CD4-positive, alpha-beta T cell (primary cell): ENCODE results near the gene TCEA2. TPM values are rescaled to one million over a fixed set of nuclear protein-coding genes. Genes with fewer than 3 reads are reported as not detected.

ENCODE experiments used
- ATAC-seq: fragments of 200-7000 bp; cut with Tn5 transposase; one replicate; pipeline ENCODE4 v1.10.0; 2022; ENCODE audit warnings: mild to moderate bottlenecking; ENCODE audit not compliant: poor library complexity
- CTCF ChIA-PET: fragments of 350-600 bp; sonication (Branson Sonifier 250); formaldehyde crosslinking; loops from one replicate; lab custom pipeline; 2021; ENCODE audit warnings: antibody characterized with exemption, inconsistent platforms; lab: Charles Lee
- POLR2A ChIA-PET: fragments of 350-600 bp; sonication (Branson Sonifier 250); formaldehyde crosslinking; loops from one replicate; lab custom pipeline; 2021; ENCODE audit warnings: antibody characterized with exemption, inconsistent platforms; lab: Charles Lee
- DNase-seq, 14 experiments: peaks; one replicate each; pipeline ENCODE4 v3.0.0-alpha.2; 2013 to 2020; ENCODE audit warnings: mixed read lengths in 2 of 14
- H3K27ac ChIP-seq, 2 donors: one replicate each; pipeline versions ENCODE4 v1.5.1 to v1.7.0; 2013; ENCODE audit warnings: low read length in 2 of 2, low read depth in 1 of 2, mild to moderate bottlenecking in 1 of 2
- H3K27me3 ChIP-seq, 2 experiments: 1 replicate in 1 of 2; 2 replicates in 1 of 2; pipeline versions ENCODE4 v1.6.1 to v1.7.0; 2013; ENCODE audit warnings: low read length in 2 of 2, control low read depth in 1 of 2, mild to moderate bottlenecking in 1 of 2, moderate library complexity in 1 of 2; ENCODE audit not compliant: insufficient read depth in 2 of 2, control insufficient read depth in 1 of 2
- H3K36me3 ChIP-seq: one replicate; pipeline ENCODE4 v1.6.1; 2013; ENCODE audit warnings: low read length, control low read depth; ENCODE audit not compliant: insufficient read depth
- H3K4me1 ChIP-seq: one replicate; pipeline ENCODE4 v1.6.1; 2013; ENCODE audit warnings: low read length, control low read depth; ENCODE audit not compliant: insufficient read depth
- H3K4me3 ChIP-seq: one replicate; pipeline ENCODE4 v1.5.1; 2013; ENCODE audit warnings: mild to moderate bottlenecking, low read length, moderate library complexity
- H3K9me3 ChIP-seq, 2 experiments: 1 replicate in 1 of 2; 2 replicates in 1 of 2; pipeline versions ENCODE4 v1.6.1 to v1.7.0; 2013; ENCODE audit warnings: low read length in 2 of 2, mild to moderate bottlenecking in 2 of 2, control low read depth in 1 of 2, moderate library complexity in 1 of 2; ENCODE audit not compliant: control insufficient read depth in 1 of 2, insufficient read depth in 1 of 2
- H3K27ac Mint-ChIP-seq: one replicate; pipeline ENCODE4 v1.8.0; 2020; ENCODE audit warnings: mixed read lengths
- H3K27me3 Mint-ChIP-seq: one replicate; pipeline ENCODE4 v1.8.0; 2021; ENCODE audit warnings: mixed read lengths
- H3K36me3 Mint-ChIP-seq: one replicate; pipeline ENCODE4 v1.8.0; 2021; ENCODE audit warnings: low read depth, mixed read lengths
- H3K4me1 Mint-ChIP-seq: one replicate; pipeline ENCODE4 v1.8.0; 2021; ENCODE audit warnings: low read depth, mixed read lengths
- H3K4me3 Mint-ChIP-seq: one replicate; pipeline ENCODE4 v1.8.0; 2020; ENCODE audit warnings: mild to moderate bottlenecking, mixed read lengths
- H3K9me3 Mint-ChIP-seq: one replicate; pipeline ENCODE4 v1.8.0; 2020; ENCODE audit warnings: mixed read lengths
- intact Hi-C, 2 experiments: fragments of 100-400 bp; cut with DNase I in 1 of 2; cut with micrococcal nuclease in 1 of 2; formaldehyde crosslinking; loops; one replicate each; pipeline versions ENCODE4 v1.15.1 to v1.9.0; 2023 to 2025; cut with DNase I, micrococcal nuclease
- total RNA-seq, 174 experiments: library from RNA in 2 of 174; stranded (reverse) in 2 of 174; gene quantifications; one replicate each; pipeline ENCODE4 v1.2.3 and lab custom pipeline; 2021 to 2026
- TF ChIP-seq, protein P1 (sequence below): fragments of 200-600 bp; IDR thresholded peaks from one replicate; pipeline ENCODE4 v1.8.0; 2022; ENCODE audit warnings: antibody characterized with exemption, mild to moderate bottlenecking

Gene TCEA2
- total RNA-seq, 2 experiments from 2014 or later = 28.4 to 29.9 TPM

GRCh38 chr20:64056889-64057627, 5.9 kb upstream of the TCEA2 start:
- TF ChIP-seq, protein P1, sequence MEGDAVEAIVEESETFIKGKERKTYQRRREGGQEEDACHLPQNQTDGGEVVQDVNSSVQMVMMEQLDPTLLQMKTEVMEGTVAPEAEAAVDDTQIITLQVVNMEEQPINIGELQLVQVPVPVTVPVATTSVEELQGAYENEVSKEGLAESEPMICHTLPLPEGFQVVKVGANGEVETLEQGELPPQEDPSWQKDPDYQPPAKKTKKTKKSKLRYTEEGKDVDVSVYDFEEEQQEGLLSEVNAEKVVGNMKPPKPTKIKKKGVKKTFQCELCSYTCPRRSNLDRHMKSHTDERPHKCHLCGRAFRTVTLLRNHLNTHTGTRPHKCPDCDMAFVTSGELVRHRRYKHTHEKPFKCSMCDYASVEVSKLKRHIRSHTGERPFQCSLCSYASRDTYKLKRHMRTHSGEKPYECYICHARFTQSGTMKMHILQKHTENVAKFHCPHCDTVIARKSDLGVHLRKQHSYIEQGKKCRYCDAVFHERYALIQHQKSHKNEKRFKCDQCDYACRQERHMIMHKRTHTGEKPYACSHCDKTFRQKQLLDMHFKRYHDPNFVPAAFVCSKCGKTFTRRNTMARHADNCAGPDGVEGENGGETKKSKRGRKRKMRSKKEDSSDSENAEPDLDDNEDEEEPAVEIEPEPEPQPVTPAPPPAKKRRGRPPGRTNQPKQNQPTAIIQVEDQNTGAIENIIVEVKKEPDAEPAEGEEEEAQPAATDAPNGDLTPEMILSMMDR = no peak
- peaks cover 19% of the 10 kb centered on the region for H3K27me3 Mint-ChIP-seq
- Histone ChIP-seq H3K9me3 (peaks cover 0 to 8% of the 10 kb centered on the region in 2 experiments), H3K27ac (no peak overlapping the region), H3K4me3 (peak overlapping the region; percentile 27), H3K36me3 (no peaks in the 10 kb centered on the region), H3K27me3 (peaks cover 14 to 16% of the 10 kb centered on the region in 2 experiments), H3K4me1 (peaks cover 18% of the 10 kb centered on the region)
- peak overlapping the region; percentile 39 for H3K27ac Mint-ChIP-seq
- intact Hi-C loops = loop anchor here in 1 of 2 experiments (1.0 to 2.0 kb wide), 4 partner anchors 18 to 519 kb away; no protein-coding TSS in a partner anchor
- no peaks in the 10 kb centered on the region for H3K9me3 Mint-ChIP-seq
- CTCF ChIA-PET = interaction anchor here (0.7 to 2.3 kb wide), 6 partner anchors 14 to 76 kb away, joined by 3 to 19 read pairs (median 3); partner anchors contain the start of genes OPRL1, PRPF6 and RGS19
- DNase-seq (peak in 3 of 14 experiments; percentile 19 to 53 (median 38)), ATAC-seq (peak; percentile 69)
- peaks cover 4% of the 10 kb centered on the region for H3K4me1 Mint-ChIP-seq
- H3K4me3 Mint-ChIP-seq = peak overlapping the region; percentile 49
- no peaks in the 10 kb centered on the region for H3K36me3 Mint-ChIP-seq
- POLR2A ChIA-PET = interaction anchor here (0.7 to 2.8 kb wide), 7 partner anchors 13 to 535 kb away, joined by 3 to 13 read pairs (median 4); partner anchors contain the start of genes PRPF6 and UCKL1

- intact Hi-C loops = loop anchor here in 1 of 2 experiments (1.0 to 2.0 kb wide), 4 partner anchors 19 to 520 kb away; no protein-coding TSS in a partner anchor
- H3K27me3 Mint-ChIP-seq = peaks cover 14% of the 10 kb centered on the region
- no peaks in the 10 kb centered on the region for H3K36me3 Mint-ChIP-seq
- Histone ChIP-seq H3K4me3 (peak overlapping the region; percentile 27), H3K27me3 (peaks cover 6 to 12% of the 10 kb centered on the region in 2 experiments), H3K27ac (no peak overlapping the region), H3K9me3 (peaks cover 0 to 8% of the 10 kb centered on the region in 2 experiments), H3K36me3 (no peaks in the 10 kb centered on the region), H3K4me1 (peaks cover 26% of the 10 kb centered on the region)
- POLR2A ChIA-PET = interaction anchor here (0.7 to 2.8 kb wide), 7 partner anchors 14 to 536 kb away, joined by 3 to 13 read pairs (median 4); partner anchors contain the start of genes PRPF6 and UCKL1
- DNase-seq (peak; percentile 69 to 90 (median 78)), ATAC-seq (peak; percentile 81)
- TF ChIP-seq, protein P1 = peak; percentile 79
- peak overlapping the region; percentile 49 for H3K4me3 Mint-ChIP-seq
- CTCF ChIA-PET = interaction anchor here (0.7 to 2.3 kb wide), 6 partner anchors 14 to 77 kb away, joined by 3 to 19 read pairs (median 3); partner anchors contain the start of genes OPRL1, PRPF6 and RGS19
- peak overlapping the region; percentile 39 for H3K27ac Mint-ChIP-seq
- no peaks in the 10 kb centered on the region for H3K9me3 Mint-ChIP-seq
- peaks cover 4% of the 10 kb centered on the region for H3K4me1 Mint-ChIP-seq
These were observed 5.1 kb upstream of the TCEA2 start for GRCh38 chr20:64057628-64058498.

GRCh38 chr20:64058536-64058935, 4.5 kb upstream of the TCEA2 start:
- H3K27me3 ChIP-seq = peaks cover 0 to 11% of the 10 kb centered on the region in 2 experiments
- Mint-ChIP-seq H3K4me3 (no peak overlapping the region), H3K9me3 (no peaks in the 10 kb centered on the region), H3K4me1 (peaks cover 4% of the 10 kb centered on the region), H3K36me3 (no peaks in the 10 kb centered on the region), H3K27me3 (peaks cover 7% of the 10 kb centered on the region), H3K27ac (no peak overlapping the region)
- ChIA-PET POLR2A (interaction anchor here (1.2 to 2.8 kb wide), 2 partner anchors 20 to 521 kb away, joined by 3 to 13 read pairs; no protein-coding TSS in a partner anchor), CTCF (interaction anchor here (2.3 kb wide), 1 partner anchor 20 kb away, joined by 19 read pairs; no protein-coding TSS in a partner anchor)
- DNase-seq = no peak
- ATAC-seq = no peak
- no peaks in the 10 kb centered on the region for H3K36me3 ChIP-seq
- peaks cover 29% of the 10 kb centered on the region for H3K4me1 ChIP-seq
- H3K4me3 ChIP-seq = no peak overlapping the region
- TF ChIP-seq, protein P1 = no peak
- H3K27ac ChIP-seq = no peak overlapping the region
- H3K9me3 ChIP-seq = peaks cover 0 to 8% of the 10 kb centered on the region in 2 experiments
- intact Hi-C loops = no loop called here
